DMS79 treated with DMSO at 0.1 percent for 48 hours (cell line): ENCODE measurements around the gene THEMIS.
"Not testable (repeated sequence)": the region's sequence is repeated elsewhere in the genome, so short reads cannot be mapped to it uniquely, and the experiment has no call there.

Experiments
- DNase-seq: peaks from one replicate; lab custom pipeline; 2025; lab: John Stamatoyannopoulos, UW

THEMIS gene

GRCh38 chr6:127807806-127808517, 92.9 kb downstream of the THEMIS start:
- DNase-seq = no peak

GRCh38 chr6:127796713-127797112, 104.1 kb downstream of the THEMIS start:
- no peak for DNase-seq

- no peak for DNase-seq
Observed at GRCh38 chr6:127794405-127794804, 106.5 kb downstream of the THEMIS start.

GRCh38 chr6:127793396-127793795, 107.5 kb downstream of the THEMIS start:
- no peak for DNase-seq

- DNase-seq = no peak
Observed at GRCh38 chr6:127792616-127793015, 108.2 kb downstream of the THEMIS start.

GRCh38 chr6:127791779-127792528, 108.9 kb downstream of the THEMIS start:
- DNase-seq = no peak

- no peak for DNase-seq
Observed at GRCh38 chr6:127790571-127790970, 110.3 kb downstream of the THEMIS start.

GRCh38 chr6:127786109-127786508, 114.7 kb downstream of the THEMIS start:
- no peak for DNase-seq

- DNase-seq = no peak
Observed at GRCh38 chr6:127784468-127784867, 116.4 kb downstream of the THEMIS start.

GRCh38 chr6:127781636-127782272, 119.1 kb downstream of the THEMIS start:
- DNase-seq = not testable (repeated sequence)

GRCh38 chr6:127776320-127776719, 124.5 kb downstream of the THEMIS start:
- DNase-seq = no peak

- no peak for DNase-seq
Observed at GRCh38 chr6:127775371-127775770, 125.5 kb downstream of the THEMIS start.

GRCh38 chr6:127768745-127769144, 132.1 kb downstream of the THEMIS start:
- DNase-seq = no peak

GRCh38 chr6:127768223-127768622, 132.6 kb downstream of the THEMIS start:
- DNase-seq = no peak

- no peak for DNase-seq
Observed at GRCh38 chr6:127765949-127766348, 134.9 kb downstream of the THEMIS start.

- DNase-seq = no peak
Observed at GRCh38 chr6:127762284-127762683, 138.6 kb downstream of the THEMIS start.

GRCh38 chr6:127761084-127761483, 139.8 kb downstream of the THEMIS start:
- no peak for DNase-seq

- no peak for DNase-seq
Observed at GRCh38 chr6:127749095-127749494, 151.8 kb downstream of the THEMIS start.

GRCh38 chr6:127748290-127748689, 152.6 kb downstream of the THEMIS start:
- DNase-seq = no peak

GRCh38 chr6:127738423-127738822, 162.4 kb downstream of the THEMIS start:
- DNase-seq = no peak

GRCh38 chr6:127737768-127738167, 163.1 kb downstream of the THEMIS start:
- no peak for DNase-seq

GRCh38 chr6:127737009-127737486, 163.8 kb downstream of the THEMIS start:
- peak; percentile 47 for DNase-seq

GRCh38 chr6:127732927-127733326, 167.9 kb downstream of the THEMIS start:
- DNase-seq = no peak
